ENCODE results near the gene RAP2A.

DNA sequence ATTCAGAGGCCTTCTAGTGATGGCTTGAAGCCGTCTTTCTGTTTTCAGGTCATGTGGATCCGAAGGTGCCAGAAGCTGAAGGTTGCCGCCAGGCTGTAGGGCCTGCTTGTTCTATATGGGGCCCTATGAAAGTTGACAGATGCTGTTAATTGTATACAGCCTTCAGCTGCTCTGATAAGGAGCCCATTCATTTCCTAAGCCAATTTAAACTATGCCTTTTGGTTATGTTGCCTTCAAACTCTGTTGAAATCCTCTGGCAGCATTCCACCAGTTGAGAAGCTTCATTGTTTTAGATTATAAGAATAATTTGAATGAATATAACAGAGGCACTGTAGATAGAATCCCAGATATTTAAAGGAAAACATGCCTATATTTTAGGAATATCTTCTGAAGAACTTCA, 34.4 kb downstream of the RAP2A start:
- TF ChIP-seq, protein P1, sequence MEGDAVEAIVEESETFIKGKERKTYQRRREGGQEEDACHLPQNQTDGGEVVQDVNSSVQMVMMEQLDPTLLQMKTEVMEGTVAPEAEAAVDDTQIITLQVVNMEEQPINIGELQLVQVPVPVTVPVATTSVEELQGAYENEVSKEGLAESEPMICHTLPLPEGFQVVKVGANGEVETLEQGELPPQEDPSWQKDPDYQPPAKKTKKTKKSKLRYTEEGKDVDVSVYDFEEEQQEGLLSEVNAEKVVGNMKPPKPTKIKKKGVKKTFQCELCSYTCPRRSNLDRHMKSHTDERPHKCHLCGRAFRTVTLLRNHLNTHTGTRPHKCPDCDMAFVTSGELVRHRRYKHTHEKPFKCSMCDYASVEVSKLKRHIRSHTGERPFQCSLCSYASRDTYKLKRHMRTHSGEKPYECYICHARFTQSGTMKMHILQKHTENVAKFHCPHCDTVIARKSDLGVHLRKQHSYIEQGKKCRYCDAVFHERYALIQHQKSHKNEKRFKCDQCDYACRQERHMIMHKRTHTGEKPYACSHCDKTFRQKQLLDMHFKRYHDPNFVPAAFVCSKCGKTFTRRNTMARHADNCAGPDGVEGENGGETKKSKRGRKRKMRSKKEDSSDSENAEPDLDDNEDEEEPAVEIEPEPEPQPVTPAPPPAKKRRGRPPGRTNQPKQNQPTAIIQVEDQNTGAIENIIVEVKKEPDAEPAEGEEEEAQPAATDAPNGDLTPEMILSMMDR (IDR thresholded peaks at IDR 0.05; ENCODE audit: low read depth, low read length, missing input control), result no peak
- TF ChIP-seq TAF1 (conservative IDR thresholded peaks at IDR 0.05) (no peak), FOXA1 (IDR thresholded peaks at IDR 0.05) (no peak), SP1 (IDR thresholded peaks at IDR 0.05) (no peak), GABPA (IDR thresholded peaks at IDR 0.05 in 1 of 2, conservative IDR thresholded peaks at IDR 0.05 in 1 of 2) (no peak), JUND (IDR thresholded peaks at IDR 0.05) (no peak), EGR1 (IDR thresholded peaks at IDR 0.05; ENCODE audit: low read depth in 2 of 2) (no peak), RAD21 (IDR thresholded peaks at IDR 0.05) (no peak), HNF4A (conservative IDR thresholded peaks at IDR 0.05) (no peak), YY1 (IDR thresholded peaks at IDR 0.05) (no peak)
- TF ChIP-seq, protein P2, sequence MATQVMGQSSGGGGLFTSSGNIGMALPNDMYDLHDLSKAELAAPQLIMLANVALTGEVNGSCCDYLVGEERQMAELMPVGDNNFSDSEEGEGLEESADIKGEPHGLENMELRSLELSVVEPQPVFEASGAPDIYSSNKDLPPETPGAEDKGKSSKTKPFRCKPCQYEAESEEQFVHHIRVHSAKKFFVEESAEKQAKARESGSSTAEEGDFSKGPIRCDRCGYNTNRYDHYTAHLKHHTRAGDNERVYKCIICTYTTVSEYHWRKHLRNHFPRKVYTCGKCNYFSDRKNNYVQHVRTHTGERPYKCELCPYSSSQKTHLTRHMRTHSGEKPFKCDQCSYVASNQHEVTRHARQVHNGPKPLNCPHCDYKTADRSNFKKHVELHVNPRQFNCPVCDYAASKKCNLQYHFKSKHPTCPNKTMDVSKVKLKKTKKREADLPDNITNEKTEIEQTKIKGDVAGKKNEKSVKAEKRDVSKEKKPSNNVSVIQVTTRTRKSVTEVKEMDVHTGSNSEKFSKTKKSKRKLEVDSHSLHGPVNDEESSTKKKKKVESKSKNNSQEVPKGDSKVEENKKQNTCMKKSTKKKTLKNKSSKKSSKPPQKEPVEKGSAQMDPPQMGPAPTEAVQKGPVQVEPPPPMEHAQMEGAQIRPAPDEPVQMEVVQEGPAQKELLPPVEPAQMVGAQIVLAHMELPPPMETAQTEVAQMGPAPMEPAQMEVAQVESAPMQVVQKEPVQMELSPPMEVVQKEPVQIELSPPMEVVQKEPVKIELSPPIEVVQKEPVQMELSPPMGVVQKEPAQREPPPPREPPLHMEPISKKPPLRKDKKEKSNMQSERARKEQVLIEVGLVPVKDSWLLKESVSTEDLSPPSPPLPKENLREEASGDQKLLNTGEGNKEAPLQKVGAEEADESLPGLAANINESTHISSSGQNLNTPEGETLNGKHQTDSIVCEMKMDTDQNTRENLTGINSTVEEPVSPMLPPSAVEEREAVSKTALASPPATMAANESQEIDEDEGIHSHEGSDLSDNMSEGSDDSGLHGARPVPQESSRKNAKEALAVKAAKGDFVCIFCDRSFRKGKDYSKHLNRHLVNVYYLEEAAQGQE (IDR thresholded peaks at IDR 0.05), result no peak
- TF ChIP-seq, protein P3, sequence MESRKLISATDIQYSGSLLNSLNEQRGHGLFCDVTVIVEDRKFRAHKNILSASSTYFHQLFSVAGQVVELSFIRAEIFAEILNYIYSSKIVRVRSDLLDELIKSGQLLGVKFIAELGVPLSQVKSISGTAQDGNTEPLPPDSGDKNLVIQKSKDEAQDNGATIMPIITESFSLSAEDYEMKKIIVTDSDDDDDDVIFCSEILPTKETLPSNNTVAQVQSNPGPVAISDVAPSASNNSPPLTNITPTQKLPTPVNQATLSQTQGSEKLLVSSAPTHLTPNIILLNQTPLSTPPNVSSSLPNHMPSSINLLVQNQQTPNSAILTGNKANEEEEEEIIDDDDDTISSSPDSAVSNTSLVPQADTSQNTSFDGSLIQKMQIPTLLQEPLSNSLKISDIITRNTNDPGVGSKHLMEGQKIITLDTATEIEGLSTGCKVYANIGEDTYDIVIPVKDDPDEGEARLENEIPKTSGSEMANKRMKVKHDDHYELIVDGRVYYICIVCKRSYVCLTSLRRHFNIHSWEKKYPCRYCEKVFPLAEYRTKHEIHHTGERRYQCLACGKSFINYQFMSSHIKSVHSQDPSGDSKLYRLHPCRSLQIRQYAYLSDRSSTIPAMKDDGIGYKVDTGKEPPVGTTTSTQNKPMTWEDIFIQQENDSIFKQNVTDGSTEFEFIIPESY (IDR thresholded peaks at IDR 0.05), result no peak
- TF ChIP-seq, protein P4, sequence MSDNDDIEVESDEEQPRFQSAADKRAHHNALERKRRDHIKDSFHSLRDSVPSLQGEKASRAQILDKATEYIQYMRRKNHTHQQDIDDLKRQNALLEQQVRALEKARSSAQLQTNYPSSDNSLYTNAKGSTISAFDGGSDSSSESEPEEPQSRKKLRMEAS (IDR thresholded peaks at IDR 0.05), result no peak

Data from liver (tissue), 3 donors.